Measurements from ENCODE around the gene TBC1D22A.
"Not testable (repeated sequence)": the region's sequence is repeated elsewhere in the genome, so short reads cannot be mapped to it uniquely, and the experiment has no call there.

- not testable (repeated sequence) for TF ChIP-seq CTCF (IDR thresholded peaks at IDR 0.05; ENCODE audit: low read length); EZH2 (optimal IDR thresholded peaks at IDR 0.05; ENCODE audit: low read depth, low read length)
Measured at GRCh38 chr22:47140975-47141374, 378.5 kb downstream of the TBC1D22A start.
